Stimulated activated CD8-positive, alpha-beta memory T cell treated with anti-CD3 and anti-CD28 coated beads, Interleukin-4, amount 100 ng/mL, for 1 hour (primary cell): ENCODE data around the gene TM9SF3.

Experiments used
- DNase-seq, 2 donors: peaks; one replicate each; pipeline ENCODE4 v3.0.0-alpha.2; 2020; ENCODE audit warnings: low read depth in 2 of 2, low spot score in 1 of 2

Gene TM9SF3

DNA sequence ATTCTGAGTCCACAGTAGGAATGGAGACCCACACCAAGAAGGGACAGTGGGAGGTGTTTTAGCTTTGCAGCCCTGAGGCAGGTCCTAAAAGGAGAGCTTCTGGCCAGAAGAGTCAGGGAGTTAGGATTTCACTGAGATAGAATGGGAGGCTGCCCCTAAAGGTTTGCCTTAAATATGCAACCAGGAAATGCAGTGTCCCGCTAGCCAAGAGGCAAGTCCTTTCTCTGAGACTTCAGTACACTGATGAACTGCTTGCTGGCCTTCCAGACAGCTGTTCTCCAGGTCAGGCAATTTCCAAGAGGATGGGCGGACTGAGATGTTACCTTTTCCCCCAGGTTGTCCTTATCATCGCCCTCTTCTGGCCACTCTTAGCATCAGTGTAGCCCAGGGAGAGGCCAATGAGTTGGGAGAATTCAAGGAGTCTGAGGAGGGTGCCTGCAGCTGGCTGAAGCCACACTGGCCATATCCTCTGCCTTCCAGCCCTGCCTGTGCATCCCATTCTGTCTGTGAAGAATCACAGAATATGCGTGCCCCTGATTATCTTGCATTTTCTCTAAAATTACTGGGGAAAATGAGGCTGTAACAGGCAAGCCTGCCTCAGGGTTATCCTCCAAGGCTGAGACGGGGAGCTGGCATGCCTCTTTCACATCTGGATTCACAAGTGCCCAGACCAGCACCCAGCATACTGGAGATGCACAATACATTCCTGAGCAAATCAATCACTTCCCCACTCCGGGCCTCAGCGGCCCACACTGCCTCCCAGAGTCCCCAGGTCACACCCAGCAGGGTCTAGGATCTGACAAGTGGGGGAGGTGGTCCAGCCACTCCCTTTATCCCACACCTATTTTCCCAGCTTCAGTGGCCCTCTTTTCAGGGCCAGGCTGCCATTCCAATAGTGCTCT lies 75.5 kb downstream of the TM9SF3 start:
- no peak for DNase-seq

DNA sequence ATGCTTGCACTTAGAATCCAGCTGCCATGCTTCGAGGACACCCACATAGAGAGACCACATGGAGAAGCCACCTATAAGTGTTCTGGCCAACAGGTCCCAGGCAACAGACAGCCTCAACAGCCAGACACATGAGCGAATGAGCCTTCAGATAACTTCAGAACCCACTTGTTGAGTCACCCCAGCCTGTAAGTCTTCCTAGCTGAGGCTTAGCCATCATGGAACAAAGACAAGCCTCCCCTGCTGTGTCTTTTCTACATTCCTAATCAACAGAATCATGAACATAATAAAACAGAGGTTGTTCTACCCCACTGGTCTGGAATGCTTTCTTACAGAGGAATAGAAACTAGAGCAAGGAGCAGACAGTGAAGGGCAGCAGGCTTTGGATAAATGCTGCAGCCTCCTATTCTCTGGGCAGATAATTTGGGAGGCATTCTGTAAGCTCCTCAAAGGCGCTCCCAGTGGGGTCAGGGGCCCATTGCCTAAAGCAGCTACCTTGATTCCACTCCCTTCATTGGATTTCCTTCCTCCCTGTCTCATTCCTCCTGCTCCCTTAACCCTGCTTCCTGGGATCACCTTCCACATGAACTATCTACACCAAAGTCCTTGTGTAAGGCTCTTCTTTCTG lies 77.7 kb downstream of the TM9SF3 start:
- DNase-seq: no peak

DNA sequence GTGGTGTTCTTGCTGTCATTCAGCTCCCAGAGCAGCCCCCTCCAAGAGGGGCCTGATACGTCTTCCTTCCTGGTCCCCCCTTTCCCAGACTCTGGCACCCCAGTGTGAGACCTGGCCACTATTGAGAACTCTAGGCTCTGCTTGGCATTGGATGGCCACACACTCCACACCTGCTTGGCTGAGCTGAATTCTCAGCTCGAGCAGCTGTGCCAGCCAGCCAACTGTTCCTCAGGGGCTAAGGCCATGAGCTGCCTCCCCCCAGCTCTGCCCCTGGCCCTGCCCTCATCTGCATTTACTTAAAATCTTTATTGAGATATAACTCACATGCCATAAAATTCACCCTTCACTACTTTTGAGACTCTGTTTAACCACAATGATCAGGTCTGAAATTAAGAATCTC lies 79.8 kb downstream of the TM9SF3 start:
- no peak for DNase-seq

GRCh38 chr10:96505150-96506136 lies 81.4 kb downstream of the TM9SF3 start:
- no peak for DNase-seq

GRCh38 chr10:96502561-96503282 lies 84.1 kb downstream of the TM9SF3 start:
- DNase-seq: no peak

DNA sequence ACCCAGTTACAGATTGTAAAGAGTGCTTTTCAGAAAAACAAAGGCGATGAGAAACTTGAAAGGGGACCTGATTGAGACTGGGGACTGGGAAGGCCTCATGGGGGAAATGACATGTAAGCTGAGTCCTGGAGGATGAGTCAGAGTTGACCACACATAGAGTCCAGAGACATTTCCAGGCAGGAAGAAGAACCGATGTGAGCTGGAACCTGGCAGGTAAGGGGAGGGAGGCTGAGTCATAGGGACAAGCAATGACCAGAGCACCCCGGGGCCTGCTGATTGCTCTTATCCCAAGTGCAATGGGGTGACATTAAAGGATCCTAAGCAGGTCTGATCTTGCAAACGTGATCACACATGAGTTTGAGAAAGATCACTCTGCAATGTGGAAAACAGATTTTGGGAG lies 84.8 kb downstream of the TM9SF3 start:
- no peak for DNase-seq

DNA sequence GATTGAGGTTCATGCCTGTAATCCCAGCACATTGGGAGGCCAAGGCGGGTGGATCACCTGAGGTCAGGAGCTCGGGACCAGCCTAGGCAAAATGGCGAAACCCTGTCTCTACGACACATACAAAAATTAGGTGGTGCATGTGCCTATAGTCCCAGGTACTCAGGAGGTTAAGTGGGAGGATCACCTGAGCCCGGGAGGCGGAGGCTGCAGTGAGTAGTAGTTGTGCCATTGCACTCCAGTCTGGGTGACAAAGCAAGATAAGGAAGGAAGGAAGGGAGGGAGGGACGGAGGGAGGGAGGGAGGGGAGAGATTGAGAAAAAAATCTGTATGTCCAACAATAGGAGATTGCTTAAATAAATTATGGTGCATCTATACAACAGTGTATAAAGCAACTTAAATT lies 86.3 kb downstream of the TM9SF3 start:
- no peak for DNase-seq

- no peak for DNase-seq
Measured at GRCh38 chr10:96500050-96500449, 86.8 kb downstream of the TM9SF3 start.

GRCh38 chr10:96497391-96497790 lies 89.4 kb downstream of the TM9SF3 start:
- no peak for DNase-seq

DNA sequence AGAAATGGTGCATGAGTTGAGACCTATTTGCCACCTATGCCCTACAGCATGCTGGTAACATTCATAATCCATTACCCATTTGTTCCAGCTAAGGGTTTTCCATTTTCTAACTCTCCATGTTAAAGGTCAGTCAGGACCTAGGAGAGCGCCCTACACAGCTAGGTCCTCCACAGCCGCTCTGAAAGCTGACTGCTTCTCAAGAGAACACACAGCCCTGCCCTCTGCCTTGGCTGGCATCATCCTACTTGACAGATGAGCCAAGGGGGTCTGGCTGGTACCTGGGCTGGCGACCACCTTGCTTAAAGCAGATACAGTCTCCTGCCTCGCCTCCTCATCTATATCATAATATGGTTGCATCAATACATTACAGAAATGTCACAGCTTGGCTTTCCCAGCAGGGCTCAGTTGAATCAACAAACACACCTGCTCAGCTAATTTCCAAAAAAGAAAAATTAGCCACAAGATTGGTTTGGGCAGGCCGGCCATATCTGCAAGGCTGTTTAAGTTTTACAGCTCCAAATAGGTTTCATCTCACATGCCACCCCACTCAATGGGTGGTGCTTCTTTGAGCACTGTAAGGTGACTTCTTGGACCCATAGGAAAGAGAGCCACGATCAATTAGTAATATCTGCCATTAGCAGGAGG lies 90.4 kb downstream of the TM9SF3 start:
- no peak for DNase-seq

- no peak for DNase-seq
Measured at GRCh38 chr10:96495544-96495943, 91.3 kb downstream of the TM9SF3 start.

- DNase-seq: no peak
Measured at GRCh38 chr10:96494694-96495093, 92.1 kb downstream of the TM9SF3 start.

DNA sequence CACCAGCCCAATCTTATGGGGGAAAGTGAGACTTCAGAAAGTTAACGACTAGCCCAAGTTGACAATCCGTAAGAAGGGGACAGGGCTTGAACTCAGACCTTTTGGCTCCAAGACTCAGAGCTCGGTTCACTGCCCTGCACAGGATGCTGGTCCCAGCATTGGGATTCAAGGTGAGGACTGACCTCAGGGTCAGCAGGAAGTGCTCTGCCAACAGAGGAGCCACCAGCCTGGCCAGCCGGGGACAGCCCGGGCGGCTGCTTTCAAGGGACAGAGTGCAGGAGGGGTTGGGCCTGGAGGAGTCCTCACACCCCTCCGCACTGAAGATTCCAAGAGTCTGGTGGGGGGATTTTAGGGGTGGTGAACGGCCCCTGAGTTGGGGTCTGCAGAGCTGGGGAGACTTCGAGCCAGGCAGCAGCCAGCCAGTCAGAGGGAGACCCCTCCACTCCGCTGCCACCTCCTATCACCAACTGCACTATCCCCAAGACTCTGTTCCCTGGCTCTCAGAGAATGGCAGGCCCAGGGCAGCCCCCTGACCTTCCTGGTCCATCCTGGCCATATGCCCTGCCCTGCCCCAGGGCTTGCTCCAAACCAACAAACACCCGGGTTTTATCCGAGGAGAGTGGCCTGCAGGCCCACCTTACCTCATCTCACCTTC lies 92.8 kb downstream of the TM9SF3 start:
- no peak for DNase-seq

- no peak for DNase-seq
Measured at GRCh38 chr10:96493254-96493653, 93.6 kb downstream of the TM9SF3 start.

DNA sequence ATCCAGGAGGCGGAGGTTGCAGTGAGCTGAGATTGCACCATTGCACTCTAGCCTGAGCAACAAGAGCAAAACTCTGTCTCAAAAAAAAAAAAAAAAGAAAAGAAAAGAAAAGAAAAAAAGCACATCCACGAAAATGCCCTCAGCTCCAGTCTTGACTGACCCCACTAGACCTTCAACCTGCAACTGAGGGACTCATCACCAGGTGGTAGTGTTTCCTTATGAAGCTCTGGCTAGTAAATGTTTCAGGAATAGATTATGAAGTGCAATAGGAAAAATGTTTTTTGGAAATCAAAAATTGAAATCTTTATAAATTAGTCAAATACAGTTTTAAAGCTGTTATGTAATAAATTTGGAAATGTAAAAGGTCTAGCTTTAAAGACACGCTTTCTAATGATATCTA lies 95.5 kb downstream of the TM9SF3 start:
- no peak for DNase-seq

- no peak for DNase-seq
Measured at GRCh38 chr10:96488161-96488935, 98.5 kb downstream of the TM9SF3 start.

DNA sequence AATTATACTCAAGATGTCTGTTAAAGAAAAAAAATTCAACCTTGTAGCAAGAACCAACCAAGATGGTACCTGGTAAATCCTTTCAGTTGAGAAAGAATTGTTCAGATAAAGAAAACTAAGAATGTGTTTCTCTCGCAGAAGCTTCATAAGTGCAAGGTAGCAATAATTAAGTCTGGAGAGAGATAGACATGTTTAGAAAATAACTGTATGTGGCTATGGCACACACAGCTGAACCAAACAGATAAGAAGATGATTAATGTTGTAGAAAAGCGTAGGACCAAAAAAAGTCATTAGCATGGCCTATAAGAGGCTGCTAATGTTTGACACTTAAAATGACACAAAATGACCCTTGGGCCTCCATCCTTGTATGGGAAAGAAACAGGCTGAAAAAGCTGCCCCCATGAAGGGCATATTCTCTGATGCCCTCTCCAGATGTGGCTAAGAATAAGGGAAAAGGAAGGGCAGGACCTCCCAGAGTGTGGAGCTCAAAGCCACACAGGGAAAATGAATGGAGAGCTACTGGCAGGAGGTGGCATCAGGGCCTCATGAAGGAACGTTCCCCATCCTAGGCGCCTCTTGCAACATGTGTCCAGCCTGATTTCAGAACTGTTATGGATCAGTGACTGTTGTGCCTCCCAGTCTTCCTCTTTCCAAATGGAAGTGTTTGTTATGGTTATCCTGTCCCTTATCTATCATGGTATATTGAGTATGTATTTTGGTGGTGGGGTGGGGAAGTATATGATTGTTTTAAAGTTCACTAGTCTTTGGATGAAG lies 103.8 kb downstream of the TM9SF3 start:
- no peak for DNase-seq

DNA sequence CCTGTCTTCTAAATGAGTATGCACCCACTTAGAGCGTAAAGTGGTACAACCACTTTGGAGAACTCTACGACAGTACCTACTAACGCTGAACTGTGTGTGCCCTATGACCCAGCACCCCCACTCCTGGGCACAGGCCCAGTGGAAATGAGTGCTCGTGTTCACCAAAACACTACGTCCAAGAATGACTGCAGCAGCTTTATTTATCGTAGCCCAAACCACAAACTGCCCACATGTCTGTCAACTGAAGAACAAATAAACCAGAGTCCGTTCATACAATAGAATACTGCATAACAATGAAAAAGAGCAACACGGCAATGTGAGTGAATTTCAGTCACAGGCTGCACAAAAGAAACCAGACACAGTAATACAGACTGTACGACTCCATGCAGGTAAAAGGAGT lies 108.5 kb downstream of the TM9SF3 start:
- no peak for DNase-seq
